Sigmoid colon (tissue), 7 donors: ENCODE measurements around the gene ZNF764. TPM values are rescaled to one million over a fixed set of nuclear protein-coding genes. Genes with fewer than 3 reads are reported as not detected.

ENCODE experiments used
- DNase-seq: peaks from one replicate; pipeline ENCODE4 v3.0.0-alpha.2; 2019
- H3K27ac ChIP-seq, 4 donors: fragments of 200-600 bp; sonication (generic); one replicate each; pipeline ENCODE4 v1.5.1; 2016 to 2019; ENCODE audit warnings: mild to moderate bottlenecking in 1 of 4
- H3K27me3 ChIP-seq, 3 donors: fragments of 200-600 bp; sonication (generic); one replicate each; pipeline ENCODE4 v1.5.1; 2019; ENCODE audit warnings: mild to moderate bottlenecking in 1 of 3
- H3K36me3 ChIP-seq, 4 donors: fragments of 200-600 bp; sonication (generic); one replicate each; pipeline ENCODE4 v1.5.1; 2016 to 2019
- H3K4me1 ChIP-seq, 4 donors: fragments of 200-600 bp; sonication (generic); one replicate each; pipeline ENCODE4 v1.5.1; 2017 to 2019
- H3K4me3 ChIP-seq, 4 donors: fragments of 200-600 bp; sonication (generic); one replicate each; pipeline ENCODE4 v1.5.1; 2017 to 2019; ENCODE audit warnings: mild to moderate bottlenecking in 2 of 4, moderate library complexity in 1 of 4
- H3K9me3 ChIP-seq, 4 donors: fragments of 200-600 bp in 3 of 4; sonication (generic) in 3 of 4; one replicate each; pipeline versions ENCODE4 v1.5.1 to v1.6.1; 2013 to 2019
- EP300 ChIP-seq, 4 donors: sonication (generic); formaldehyde crosslinking; IDR thresholded peaks; one replicate each; pipeline ENCODE4 v1.6.1; 2017; ENCODE audit warnings: antibody characterized with exemption in 4 of 4
- POLR2A ChIP-seq, 2 donors: fragments of 450-650 bp; IDR thresholded peaks; one replicate each; pipeline ENCODE4 v1.6.1; 2016; ENCODE audit warnings: antibody characterized with exemption in 2 of 2, mild to moderate bottlenecking in 2 of 2, moderate library complexity in 2 of 2
- POLR2AphosphoS5 ChIP-seq, 4 donors: sonication (generic); formaldehyde crosslinking; IDR thresholded peaks; one replicate each; pipeline ENCODE4 v1.6.1; 2017; ENCODE audit warnings: antibody characterized with exemption in 4 of 4
- WGBS, 2 donors: extraction: QIAGEN DNeasy Blood & Tissue Kit; methylation state at CpG; one replicate each; pipeline ENCODE4 v1.1.7; 2013; 5-methylcytosine and 5-hydroxymethylcytosine counted together
- intact Hi-C: fragments of 100-400 bp; cut with DNase I; formaldehyde crosslinking; loops from one replicate; pipeline ENCODE4 v1.15.1; 2023
- polyA plus RNA-seq, 3 donors: library from polyadenylated mRNA; stranded (reverse); fragments of 200-250 nt; gene quantifications; one replicate each; pipeline ENCODE4 v1.2.3, GENCODE V29; 2013
- total RNA-seq, 4 donors: library from RNA; depleted of rRNA; stranded (reverse); fragments of >200 nt; gene quantifications; one replicate each; pipeline ENCODE4 v1.1.0, GENCODE V29; 2016
- TF ChIP-seq, protein P1 (sequence below), 4 experiments: fragments of 450-650 bp in 3 of 4; fragments of 200-600 bp in 1 of 4; IDR thresholded peaks; one replicate each; pipeline ENCODE4 v1.5.1; 2016 to 2019; ENCODE audit warnings: antibody characterized with exemption in 4 of 4, mild to moderate bottlenecking in 3 of 4, moderate library complexity in 2 of 4
- donor health status: healthy with polysubstance abuse.
- donor health status: Bipolar disorder and iron deficiency.
- donor health status: healthy.

ZNF764 gene
- total and polyA plus RNA-seq, 7 donors: 3.5 to 8.6 (median 7.7) TPM

DNA sequence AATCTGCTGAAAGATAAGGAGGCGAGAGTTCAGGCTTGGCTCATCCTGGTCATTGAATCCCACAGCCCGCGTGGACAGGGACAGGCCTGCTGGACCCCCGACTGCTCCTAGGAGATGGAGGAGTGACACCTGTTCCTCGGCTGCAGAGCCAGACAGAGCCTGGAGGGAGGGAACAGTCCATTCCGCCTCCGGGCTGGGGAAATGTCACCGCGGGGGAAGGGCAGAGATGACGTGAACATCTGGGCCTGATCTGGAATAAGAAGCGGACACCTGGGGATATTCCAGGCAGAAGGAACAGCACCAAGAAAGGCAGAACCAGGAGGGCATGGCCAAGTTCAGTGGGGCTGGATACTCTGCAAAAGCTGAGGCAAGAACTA, 25.0 kb downstream of the ZNF764 start:
- Histone ChIP-seq H3K27me3 (no peaks in the 10 kb centered on the region), H3K4me1 (peaks cover 0 to 31% (median 29%) of the 10 kb centered on the region in 4 donors), H3K27ac (peak overlapping the region in 3 of 4 donors; percentile 92 to 97 (median 95)), H3K36me3 (peaks cover 0 to 32% (median 8%) of the 10 kb centered on the region in 4 donors), H3K9me3 (no peaks in the 10 kb centered on the region), H3K4me3 (peak overlapping the region in 1 of 4 donors; percentile 63)
- 77 to 82% methylated on average over 11 of the region's 11 CpGs for WGBS, 2 donors
- no peak for DNase-seq
- no peak for TF ChIP-seq POLR2A (IDR thresholded peaks at IDR 0.05)
- TF ChIP-seq, protein P1, sequence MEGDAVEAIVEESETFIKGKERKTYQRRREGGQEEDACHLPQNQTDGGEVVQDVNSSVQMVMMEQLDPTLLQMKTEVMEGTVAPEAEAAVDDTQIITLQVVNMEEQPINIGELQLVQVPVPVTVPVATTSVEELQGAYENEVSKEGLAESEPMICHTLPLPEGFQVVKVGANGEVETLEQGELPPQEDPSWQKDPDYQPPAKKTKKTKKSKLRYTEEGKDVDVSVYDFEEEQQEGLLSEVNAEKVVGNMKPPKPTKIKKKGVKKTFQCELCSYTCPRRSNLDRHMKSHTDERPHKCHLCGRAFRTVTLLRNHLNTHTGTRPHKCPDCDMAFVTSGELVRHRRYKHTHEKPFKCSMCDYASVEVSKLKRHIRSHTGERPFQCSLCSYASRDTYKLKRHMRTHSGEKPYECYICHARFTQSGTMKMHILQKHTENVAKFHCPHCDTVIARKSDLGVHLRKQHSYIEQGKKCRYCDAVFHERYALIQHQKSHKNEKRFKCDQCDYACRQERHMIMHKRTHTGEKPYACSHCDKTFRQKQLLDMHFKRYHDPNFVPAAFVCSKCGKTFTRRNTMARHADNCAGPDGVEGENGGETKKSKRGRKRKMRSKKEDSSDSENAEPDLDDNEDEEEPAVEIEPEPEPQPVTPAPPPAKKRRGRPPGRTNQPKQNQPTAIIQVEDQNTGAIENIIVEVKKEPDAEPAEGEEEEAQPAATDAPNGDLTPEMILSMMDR (IDR thresholded peaks at IDR 0.05): no peak
- TF ChIP-seq POLR2AphosphoS5 (IDR thresholded peaks at IDR 0.05): no peak
- no peak for TF ChIP-seq EP300 (IDR thresholded peaks at IDR 0.05)
- intact Hi-C loops: loop anchor here (5.0 kb wide), 1 partner anchor 39 kb away; the partner anchor contains the start of gene ZNF688

DNA sequence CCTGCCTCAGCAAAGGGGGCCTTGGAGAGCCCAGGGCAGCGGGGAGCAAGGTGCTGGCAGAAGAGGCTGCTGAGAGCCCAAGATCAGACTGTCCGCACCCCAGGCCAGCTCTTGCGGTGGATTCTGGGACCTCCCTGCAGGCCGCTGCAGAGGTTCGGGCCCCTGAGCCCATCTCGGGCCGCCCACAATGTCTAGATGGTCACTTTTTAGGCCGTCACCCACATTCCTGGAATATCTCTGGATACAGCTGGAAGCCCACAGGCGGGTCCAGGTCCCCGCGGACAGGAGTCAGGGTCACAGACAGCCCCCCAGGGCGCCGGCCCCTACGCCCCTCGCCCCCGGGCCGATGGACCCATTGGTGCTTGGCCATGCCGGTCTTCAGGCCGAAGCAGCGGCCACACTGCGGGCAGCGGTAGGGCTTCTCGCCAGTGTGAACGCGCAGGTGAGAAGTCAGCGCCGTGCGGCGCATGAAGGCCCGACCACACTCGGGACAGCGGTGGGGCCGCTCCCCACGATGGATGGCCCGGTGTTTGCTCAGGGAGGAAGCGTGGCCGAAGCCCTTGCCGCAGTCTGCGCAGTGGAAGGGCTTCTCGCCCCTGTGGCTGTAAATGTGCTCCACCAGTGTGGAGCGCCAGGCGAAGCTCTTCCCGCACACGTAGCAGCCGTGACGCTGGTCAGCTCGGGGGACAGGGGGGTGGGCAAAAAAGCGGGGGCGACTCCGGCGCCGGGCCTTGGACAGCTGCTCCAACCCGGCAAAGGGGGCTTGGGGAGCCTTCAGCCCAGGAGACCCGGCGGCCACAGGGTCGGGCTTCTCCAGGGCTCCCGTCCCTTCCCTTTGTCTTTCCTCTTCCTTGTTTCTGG, 25.7 kb downstream of the ZNF764 start:
- no peak for DNase-seq
- 96 to 97% methylated on average over 57 of the region's 57 CpGs for WGBS, 2 donors

DNA sequence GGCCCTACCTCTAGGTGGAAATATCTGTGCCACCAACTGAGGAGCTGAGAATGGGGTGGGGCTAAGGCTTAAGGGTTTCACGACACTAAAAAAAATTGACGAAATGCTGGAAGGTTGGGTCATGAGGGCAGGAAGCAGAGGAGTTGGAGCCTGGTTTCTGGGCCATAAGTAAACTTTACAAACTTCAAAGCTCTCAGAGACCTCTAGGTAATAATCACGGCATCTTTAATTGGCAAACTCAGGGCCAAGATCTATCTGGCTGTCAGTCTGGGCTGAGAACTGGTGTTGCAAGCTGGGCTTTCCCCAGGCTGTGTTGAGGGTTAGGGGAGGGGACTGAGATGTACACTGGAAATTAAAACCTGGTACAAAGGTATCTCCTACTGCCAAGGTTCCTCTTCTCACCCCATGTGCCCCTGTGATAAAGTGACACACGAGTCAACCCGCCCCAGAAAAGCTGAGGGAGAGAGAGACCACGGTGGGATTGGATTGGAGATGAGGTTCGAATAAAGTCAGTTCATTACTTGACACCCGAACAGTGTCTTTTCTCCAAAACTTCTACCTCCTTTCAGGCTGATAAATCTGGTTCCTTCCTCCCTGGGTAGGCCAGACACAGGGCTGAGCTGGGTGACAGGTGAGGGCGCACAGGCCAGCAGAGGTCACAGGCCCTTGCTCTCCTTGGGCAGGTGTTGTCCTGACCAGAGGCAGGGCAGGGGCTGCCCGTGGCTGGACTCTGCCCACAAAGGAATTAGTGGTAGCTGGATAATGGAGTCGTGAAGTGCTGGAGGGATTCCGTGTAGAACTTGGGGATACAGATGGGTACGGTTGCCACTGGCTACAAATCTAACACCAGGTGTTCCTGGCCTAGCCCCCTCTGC, 27.8 kb downstream of the ZNF764 start:
- peaks cover 0 to 32% (median 8%) of the 10 kb centered on the region in 4 donors for H3K36me3 ChIP-seq
- H3K9me3 ChIP-seq: no peaks in the 10 kb centered on the region
- no peak for TF ChIP-seq POLR2AphosphoS5 (IDR thresholded peaks at IDR 0.05)
- TF ChIP-seq, protein P1 (IDR thresholded peaks at IDR 0.05): no peak
- no peak for TF ChIP-seq POLR2A (IDR thresholded peaks at IDR 0.05)
- no peak overlapping the region for H3K4me3 ChIP-seq
- H3K27ac ChIP-seq: no peak overlapping the region
- H3K27me3 ChIP-seq: no peaks in the 10 kb centered on the region
- DNase-seq: no peak
- intact Hi-C loops: loop anchor here (5.0 kb wide), 1 partner anchor 42 kb away; the partner anchor contains the start of gene ZNF688
- H3K4me1 ChIP-seq: peaks cover 0 to 36% (median 33%) of the 10 kb centered on the region in 4 donors
- WGBS, 2 donors: 63 to 75% methylated on average over 13 of the region's 13 CpGs

More for the DNA sequence above, 25.7 kb downstream of the ZNF764 start:
- Histone ChIP-seq H3K36me3 (peaks cover 0 to 32% (median 8%) of the 10 kb centered on the region in 4 donors), H3K27ac (peak overlapping the region in 1 of 4 donors; percentile 97), H3K9me3 (no peaks in the 10 kb centered on the region), H3K27me3 (no peaks in the 10 kb centered on the region), H3K4me1 (peaks cover 0 to 36% (median 35%) of the 10 kb centered on the region in 4 donors), H3K4me3 (no peak overlapping the region)
- intact Hi-C loops: loop anchor here (5.0 kb wide), 1 partner anchor 40 kb away; the partner anchor contains the start of gene ZNF688
- TF ChIP-seq EP300 (IDR thresholded peaks at IDR 0.05) (no peak), POLR2A (IDR thresholded peaks at IDR 0.05) (no peak), POLR2AphosphoS5 (IDR thresholded peaks at IDR 0.05) (no peak)
- TF ChIP-seq, protein P1 (IDR thresholded peaks at IDR 0.05): no peak

DNA sequence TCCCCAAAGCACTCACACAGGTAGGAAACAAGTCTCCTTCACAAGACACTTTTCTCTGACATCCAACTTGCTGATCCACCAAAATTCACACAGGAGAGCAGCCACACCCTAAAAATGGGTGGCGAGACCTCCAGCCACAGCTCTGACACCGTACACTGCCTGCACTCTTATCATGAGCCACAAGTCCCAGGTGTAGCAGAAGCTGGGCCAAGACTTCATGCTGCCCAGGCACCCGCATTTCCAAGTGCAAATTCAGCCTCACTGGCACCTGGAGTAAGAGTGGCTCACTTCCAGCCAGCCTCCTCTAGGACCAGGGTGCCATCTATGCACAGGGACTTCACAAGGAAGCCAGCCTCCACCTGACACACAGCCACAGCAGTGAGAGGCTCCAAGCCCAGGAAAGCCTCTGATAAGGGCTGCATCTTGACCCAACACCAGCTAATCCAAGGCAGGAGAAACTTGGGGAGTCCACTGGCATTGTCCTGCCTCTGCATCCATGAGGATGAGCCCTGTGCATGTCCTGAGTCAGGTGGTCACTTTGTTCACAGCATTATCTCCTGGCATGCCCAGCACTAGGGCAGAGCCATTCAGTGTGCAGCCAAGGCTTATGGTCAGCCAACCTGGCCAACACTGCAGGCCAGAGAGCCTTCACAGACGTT, 29.2 kb downstream of the ZNF764 start:
- H3K4me1 ChIP-seq: peaks cover 0 to 39% (median 27%) of the 10 kb centered on the region in 4 donors
- TF ChIP-seq, protein P1 (IDR thresholded peaks at IDR 0.05): no peak
- TF ChIP-seq POLR2AphosphoS5 (IDR thresholded peaks at IDR 0.05): no peak
- no peak for TF ChIP-seq POLR2A (IDR thresholded peaks at IDR 0.05)
- no peak for TF ChIP-seq EP300 (IDR thresholded peaks at IDR 0.05)
- H3K27me3 ChIP-seq: no peaks in the 10 kb centered on the region
- no peak overlapping the region for H3K4me3 ChIP-seq
- 82 to 83% methylated on average over 4 of the region's 4 CpGs for WGBS, 2 donors
- H3K36me3 ChIP-seq: peaks cover 0 to 40% (median 8%) of the 10 kb centered on the region in 4 donors
- H3K27ac ChIP-seq: peak overlapping the region in 2 of 4 donors; percentile 11 to 100
- no peak for DNase-seq
- no peaks in the 10 kb centered on the region for H3K9me3 ChIP-seq
- intact Hi-C loops: loop anchor here (5.0 kb wide), 1 partner anchor 82 kb away; the partner anchor contains the start of gene SEPHS2
